A673 (cell line): Measurements from ENCODE around the gene IFT25. TPM values are rescaled to one million over a fixed set of nuclear protein-coding genes. Genes with fewer than 3 reads are reported as not detected.
"Not testable (repeated sequence)": the region's sequence is repeated elsewhere in the genome, so short reads cannot be mapped to it uniquely, and the experiment has no call there.

Experiments
- BruUV-seq: library from RNA; stranded (reverse); fragments of 400-500 nt; replicated peaks from 2 replicates; lab custom pipeline; 2021; lab: Mats Ljungman, UMichigan
- CTCF ChIA-PET: fragments of 300-600 bp; sonication (Branson Sonifier 250); formaldehyde crosslinking; loops from one replicate; lab custom pipeline; 2022; ENCODE audit warnings: antibody characterized with exemption; lab: Charles Lee
- POLR2A ChIA-PET: fragments of 300-600 bp; sonication (Branson Sonifier 250); formaldehyde crosslinking; loops from one replicate; lab custom pipeline; 2022; ENCODE audit warnings: antibody characterized with exemption; ENCODE audit not compliant: low non-redundant PET; lab: Charles Lee
- DNase-seq: peaks from one replicate; pipeline ENCODE4 v3.0.0-alpha.2; 2015; ENCODE audit warnings: low spot score
- H3K27ac ChIP-seq: fragments of 200-600 bp; sonication (generic); 2 replicates; pipeline ENCODE4 v1.5.1; 2016; ENCODE audit warnings: mixed run types, low read depth, mild to moderate bottlenecking, mixed read lengths, antibody characterized with exemption, low read length; ENCODE audit not compliant: poor library complexity, severe bottlenecking
- H3K27me3 ChIP-seq: fragments of 200-600 bp; sonication (generic); replicated peaks from 2 replicates; pipeline ENCODE4 v1.6.1; 2017; ENCODE audit warnings: mixed run types, low read depth, mild to moderate bottlenecking, mixed read lengths, antibody characterized with exemption, low read length; ENCODE audit not compliant: insufficient read depth, poor library complexity
- H3K36me3 ChIP-seq: fragments of 200-600 bp; sonication (generic); 2 replicates; pipeline ENCODE4 v1.6.1; 2016; ENCODE audit warnings: mixed run types, mild to moderate bottlenecking, mixed read lengths, antibody characterized with exemption, low read length; ENCODE audit not compliant: insufficient read depth, poor library complexity, severe bottlenecking
- H3K4me1 ChIP-seq: fragments of 200-600 bp; sonication (generic); 2 replicates; pipeline ENCODE4 v1.6.1; 2017; ENCODE audit warnings: mixed run types, mild to moderate bottlenecking, mixed read lengths, antibody characterized with exemption, low read length; ENCODE audit not compliant: insufficient read depth, poor library complexity, severe bottlenecking
- H3K4me3 ChIP-seq: fragments of 200-600 bp; sonication (generic); 2 replicates; pipeline ENCODE4 v1.5.1; 2016; ENCODE audit warnings: low read depth, mixed run types, mild to moderate bottlenecking, mixed read lengths, low read length; ENCODE audit not compliant: poor library complexity, severe bottlenecking
- H3K9me3 ChIP-seq: fragments of 200-600 bp; sonication (generic); 2 replicates; pipeline ENCODE4 v1.6.1; 2016; ENCODE audit warnings: mixed run types, low read depth, mild to moderate bottlenecking, mixed read lengths, antibody characterized with exemption, low read length; ENCODE audit not compliant: poor library complexity, severe bottlenecking
- CTCF ChIP-seq: fragments of 300-800, 200-600 bp; sonication (generic); conservative IDR thresholded peaks from 2 replicates; pipeline ENCODE4 v1.5.1; 2017; ENCODE audit warnings: low read depth, mild to moderate bottlenecking, antibody characterized with exemption, low read length, moderate library complexity, mixed read lengths
- EZH2 ChIP-seq: fragments of 200-600 bp; sonication (generic); IDR thresholded peaks from 2 replicates; pipeline ENCODE4 v1.6.1; 2017; ENCODE audit warnings: borderline replicate concordance, low read depth, mild to moderate bottlenecking, mixed read lengths, antibody characterized with exemption, low read length; ENCODE audit not compliant: poor library complexity, severe bottlenecking
- intact Hi-C: fragments of 100-400 bp; cut with micrococcal nuclease; formaldehyde crosslinking; loops from one replicate; pipeline ENCODE4 v1.10.0; 2022; ENCODE audit not compliant: unreplicated experiment
- total RNA-seq: library from RNA; stranded (reverse); gene quantifications from 2 replicates; pipeline ENCODE4 v1.2.3, GENCODE V29; 2021

The IFT25 gene
- total RNA-seq, 1 experiment from 2014 or later = 41.0 TPM

DNA sequence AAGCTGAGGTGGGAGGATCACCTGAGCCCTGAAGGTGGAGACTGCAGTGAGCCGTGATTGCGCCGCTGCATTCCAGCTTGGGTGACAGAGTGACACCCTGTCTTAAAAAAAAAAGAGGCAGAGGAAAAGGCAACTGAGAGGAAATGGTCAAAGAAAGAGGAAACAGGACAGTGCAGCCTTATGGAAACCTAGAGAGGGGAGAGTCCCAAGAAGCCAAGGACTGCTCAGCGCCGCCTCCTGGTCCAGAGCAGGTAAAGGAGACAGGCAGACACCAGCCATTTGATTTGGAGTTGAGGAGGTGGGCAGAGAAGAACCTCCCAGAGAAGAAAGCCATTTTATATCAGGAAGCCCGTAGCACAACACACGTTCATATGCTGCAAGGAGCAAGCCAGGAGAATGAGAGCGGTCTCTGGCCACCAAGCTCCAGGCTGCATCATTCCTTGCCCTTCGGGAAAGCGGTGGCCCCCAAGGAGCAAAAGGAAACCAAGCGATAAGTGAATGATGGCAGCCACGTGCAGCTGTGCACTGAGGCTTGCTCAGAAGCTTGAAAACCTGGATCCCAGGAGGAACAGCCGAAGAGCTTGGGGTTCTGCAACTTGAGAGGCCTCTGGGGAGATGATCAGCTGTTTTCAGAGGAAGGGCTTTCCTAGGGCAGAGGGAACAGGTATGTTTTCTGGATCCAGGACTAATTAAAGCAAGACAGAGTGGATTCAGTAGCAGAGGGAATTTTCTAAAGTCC, 34.4 kb upstream of the IFT25 start:
- Histone ChIP-seq H3K36me3 (no peaks in the 10 kb centered on the region), H3K27ac (no peak overlapping the region), H3K4me3 (no peak overlapping the region), H3K27me3 (no peaks in the 10 kb centered on the region), H3K4me1 (no peaks in the 10 kb centered on the region), H3K9me3 (no peaks in the 10 kb centered on the region)
- ChIA-PET POLR2A (no interaction called here), CTCF (interaction anchor here (0.6 kb wide), 1 partner anchor 32 kb away, joined by 3 read pairs; no protein-coding TSS in a partner anchor)
- intact Hi-C loops = no loop called here
- BruUV-seq = no TSS peak
- no peak for DNase-seq
- TF ChIP-seq CTCF (no peak), EZH2 (no peak)

DNA sequence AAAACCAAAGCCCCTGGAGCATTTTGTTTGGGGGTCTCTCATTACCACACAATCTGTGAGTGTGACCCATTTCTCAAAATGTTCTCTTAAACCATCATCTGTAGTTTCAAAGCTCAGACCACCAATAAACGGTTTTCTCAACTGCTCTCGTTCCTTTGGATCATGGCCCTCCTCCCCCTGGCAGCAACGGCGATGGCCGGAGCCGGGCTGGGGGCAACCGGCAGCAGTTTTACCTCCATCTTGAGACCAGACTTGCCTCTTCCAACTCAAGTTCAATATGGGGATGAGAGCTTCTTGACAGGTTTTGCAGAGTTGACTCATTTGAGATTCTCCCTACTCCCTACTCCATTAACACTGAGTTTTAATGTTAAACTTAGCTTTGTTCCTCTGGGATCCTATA, 30.4 kb upstream of the IFT25 start:
- TF ChIP-seq CTCF (no peak), EZH2 (no peak)
- intact Hi-C loops = no loop called here
- H3K4me1 ChIP-seq = no peaks in the 10 kb centered on the region
- H3K27me3 ChIP-seq = no peaks in the 10 kb centered on the region
- no peak overlapping the region for H3K27ac ChIP-seq
- no peaks in the 10 kb centered on the region for H3K9me3 ChIP-seq
- ChIA-PET CTCF (no interaction called here), POLR2A (no interaction called here)
- no peak overlapping the region for H3K4me3 ChIP-seq
- BruUV-seq = no TSS peak
- no peaks in the 10 kb centered on the region for H3K36me3 ChIP-seq
- no peak for DNase-seq

GRCh38 chr1:53971718-53972117, 26.2 kb upstream of the IFT25 start:
- Histone ChIP-seq H3K9me3 (no peaks in the 10 kb centered on the region), H3K27ac (no peak overlapping the region), H3K36me3 (peaks cover 9% of the 10 kb centered on the region), H3K27me3 (no peaks in the 10 kb centered on the region), H3K4me1 (no peaks in the 10 kb centered on the region), H3K4me3 (no peak overlapping the region)
- intact Hi-C loops = no loop called here
- no TSS peak for BruUV-seq
- POLR2A ChIA-PET = no interaction called here
- CTCF ChIA-PET = no interaction called here
- TF ChIP-seq EZH2 = no peak
- no peak for DNase-seq

DNA sequence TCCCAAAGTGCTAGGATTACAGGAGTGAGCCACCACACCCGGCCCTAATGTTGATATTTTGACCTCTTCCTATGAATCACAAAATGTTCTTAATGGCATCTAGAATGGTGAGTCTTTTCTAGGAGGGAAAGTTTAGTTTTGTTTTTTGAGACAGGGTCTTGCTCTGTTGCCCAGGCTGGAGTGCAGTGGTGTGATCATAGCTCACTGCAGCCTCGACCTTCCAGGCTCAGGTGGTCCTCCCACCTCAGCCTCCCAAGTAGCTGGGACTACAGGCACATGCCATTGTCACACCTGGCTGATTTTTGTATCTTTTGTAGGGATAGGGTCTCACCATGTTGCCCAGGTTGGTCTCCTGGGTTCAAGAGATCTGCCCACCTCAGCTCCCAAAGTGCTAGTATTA, 23.8 kb upstream of the IFT25 start:
- H3K4me3 ChIP-seq, H3K9me3 ChIP-seq, intact Hi-C loops, BruUV-seq, H3K27me3 ChIP-seq, DNase-seq, CTCF ChIA-PET, H3K4me1 ChIP-seq, POLR2A ChIA-PET, H3K27ac ChIP-seq: not testable (repeated sequence)
- H3K36me3 ChIP-seq = peaks cover 15% of the 10 kb centered on the region
